Measurements from ENCODE around the gene PIK3IP1.

Gene PIK3IP1

GRCh38 chr22:31308181-31308580 lies 15.9 kb upstream of the PIK3IP1 start:
- DNase-seq (ENCODE audit: low read depth in 2 of 2), result no peak

- DNase-seq (ENCODE audit: low read depth in 2 of 2), result no peak
Observed at GRCh38 chr22:31305194-31305593, 12.9 kb upstream of the PIK3IP1 start.

GRCh38 chr22:31302537-31302936 lies 10.2 kb upstream of the PIK3IP1 start:
- no peak for DNase-seq (ENCODE audit: low read depth in 2 of 2)

GRCh38 chr22:31302006-31302405 lies 9.7 kb upstream of the PIK3IP1 start:
- no peak for DNase-seq (ENCODE audit: low read depth in 2 of 2)

GRCh38 chr22:31300896-31301295 lies 8.6 kb upstream of the PIK3IP1 start:
- no peak for DNase-seq (ENCODE audit: low read depth in 2 of 2)

GRCh38 chr22:31295831-31296657 lies 3.8 kb upstream of the PIK3IP1 start:
- no peak for DNase-seq (ENCODE audit: low read depth in 2 of 2)

- DNase-seq (ENCODE audit: low read depth in 2 of 2), result no peak
Observed at GRCh38 chr22:31295360-31295759, 3.1 kb upstream of the PIK3IP1 start.

- DNase-seq (ENCODE audit: low read depth in 2 of 2), result no peak
Observed at GRCh38 chr22:31291481-31292235, 630 bp downstream of the PIK3IP1 start.

- DNase-seq (ENCODE audit: low read depth in 2 of 2), result peak; percentile 64 to 67
Observed at GRCh38 chr22:31290494-31291471, 1.5 kb downstream of the PIK3IP1 start.

- no peak for DNase-seq (ENCODE audit: low read depth in 2 of 2)
Observed at GRCh38 chr22:31289344-31289743, 2.9 kb downstream of the PIK3IP1 start.

- DNase-seq (ENCODE audit: low read depth in 2 of 2), result no peak
Observed at GRCh38 chr22:31288496-31289240, 3.6 kb downstream of the PIK3IP1 start.

- no peak for DNase-seq (ENCODE audit: low read depth in 2 of 2)
Observed at GRCh38 chr22:31287818-31288495, 4.3 kb downstream of the PIK3IP1 start.

GRCh38 chr22:31286360-31287255 lies 5.7 kb downstream of the PIK3IP1 start:
- no peak for DNase-seq (ENCODE audit: low read depth in 2 of 2)

- no peak for DNase-seq (ENCODE audit: low read depth in 2 of 2)
Observed at GRCh38 chr22:31284281-31285155, 7.8 kb downstream of the PIK3IP1 start.

- DNase-seq (ENCODE audit: low read depth in 2 of 2), result no peak
Observed at GRCh38 chr22:31282748-31283468, 9.4 kb downstream of the PIK3IP1 start.

GRCh38 chr22:31281733-31282132 lies 10.6 kb downstream of the PIK3IP1 start:
- no peak for DNase-seq (ENCODE audit: low read depth in 2 of 2)

GRCh38 chr22:31279821-31280505 lies 12.3 kb downstream of the PIK3IP1 start:
- no peak for DNase-seq (ENCODE audit: low read depth in 2 of 2)
